H1 (cell line): ENCODE measurements around the gene RNF208. TPM values are rescaled to one million over a fixed set of nuclear protein-coding genes. Genes with fewer than 3 reads are reported as not detected.

Experiments used
- SUZ12 ChIP-seq: fragments of 200-600 bp; sonication (generic); IDR thresholded peaks from 2 replicates; pipeline ENCODE4 v1.6.1; 2012; ENCODE audit warnings: mild to moderate bottlenecking, inconsistent platforms, low read length, moderate library complexity, mixed read lengths
- polyA plus RNA-seq, 7 experiments: library from polyadenylated mRNA; depleted of rRNA in 3 of 7; stranded (reverse) in 5 of 7; unstranded in 2 of 7; fragments of >200 nt in 5 of 7; fragments of 200-250 nt in 2 of 7; gene quantifications; 1 replicate in 5 of 7; 2 replicates in 1 of 7; 4 replicates in 1 of 7; pipeline versions ENCODE4 v1.2.1 to v1.2.3, GENCODE V29; 2011 to 2013; ENCODE audit warnings: missing spikeins in 2 of 7, mixed read lengths in 2 of 7
- total RNA-seq: library from RNA; stranded (reverse); fragmentation: NEBNext Ultra II Directional; extraction: Animal tissue kit (Norgen Biotek cat#: 25700); gene quantifications from 2 replicates; pipeline ENCODE4 v1.2.1, GENCODE V29; 2021
- TF ChIP-seq, protein P1 (sequence below): IDR thresholded peaks from 2 replicates; pipeline ENCODE4 v1.6.1; 2012; ENCODE audit warnings: low read length, inconsistent platforms

Gene RNF208
- total and polyA plus RNA-seq, 2 of the 8 experiments (the other 6 are each of a cell fraction or from before 2014, with no cell fraction given) = 2.7 to 7.7 TPM

- TF ChIP-seq, protein P1, sequence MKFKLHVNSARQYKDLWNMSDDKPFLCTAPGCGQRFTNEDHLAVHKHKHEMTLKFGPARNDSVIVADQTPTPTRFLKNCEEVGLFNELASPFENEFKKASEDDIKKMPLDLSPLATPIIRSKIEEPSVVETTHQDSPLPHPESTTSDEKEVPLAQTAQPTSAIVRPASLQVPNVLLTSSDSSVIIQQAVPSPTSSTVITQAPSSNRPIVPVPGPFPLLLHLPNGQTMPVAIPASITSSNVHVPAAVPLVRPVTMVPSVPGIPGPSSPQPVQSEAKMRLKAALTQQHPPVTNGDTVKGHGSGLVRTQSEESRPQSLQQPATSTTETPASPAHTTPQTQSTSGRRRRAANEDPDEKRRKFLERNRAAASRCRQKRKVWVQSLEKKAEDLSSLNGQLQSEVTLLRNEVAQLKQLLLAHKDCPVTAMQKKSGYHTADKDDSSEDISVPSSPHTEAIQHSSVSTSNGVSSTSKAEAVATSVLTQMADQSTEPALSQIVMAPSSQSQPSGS = no peak
- TF ChIP-seq SUZ12 = no peak
Observed at GRCh38 chr9:137212520-137212919, 9.5 kb downstream of the RNF208 start (continued).
